T-helper 2 cell treated with Interferon-gamma antibody and Interleukin-4, amounts not matched to agents 100 ng/mL and 5 ng/mL, for 36 hours (primary cell): Measurements from ENCODE around the gene HOXA10. TPM values are rescaled to one million over a fixed set of nuclear protein-coding genes. Genes with fewer than 3 reads are reported as not detected.

Experiments used
- intact Hi-C: fragments of 100-400 bp; cut with micrococcal nuclease; formaldehyde crosslinking; loops from one replicate; pipeline ENCODE4 v1.15.1; 2023
- total RNA-seq: library from RNA; stranded (reverse); gene quantifications from 2 replicates; pipeline ENCODE4 v1.2.3, GENCODE V29; 2022

HOXA10 gene
- total RNA-seq, 1 donor from 2014 or later: not detected

- intact Hi-C loops: no loop called here
Measured at GRCh38 chr7:27148756-27149641, 25.1 kb downstream of the HOXA10 start.

GRCh38 chr7:27148031-27148755, 25.9 kb downstream of the HOXA10 start:
- intact Hi-C loops: no loop called here

- intact Hi-C loops: no loop called here
Measured at GRCh38 chr7:27147199-27148030, 26.7 kb downstream of the HOXA10 start, which contains the start of gene HOXA6. TSS of gene HOXA6 (minus strand) at chr7:27147774. CDS start at chr7:27147749, 25 bp downstream.

GRCh38 chr7:27146491-27147198, 27.5 kb downstream of the HOXA10 start:
- intact Hi-C loops: no loop called here

- intact Hi-C loops: no loop called here
Measured at GRCh38 chr7:27145914-27146412, 28.2 kb downstream of the HOXA10 start.

- intact Hi-C loops: no loop called here
Measured at GRCh38 chr7:27145165-27145913, 28.8 kb downstream of the HOXA10 start.

- intact Hi-C loops: no loop called here
Measured at GRCh38 chr7:27144781-27145164, 29.3 kb downstream of the HOXA10 start.

- intact Hi-C loops: no loop called here
Measured at GRCh38 chr7:27143950-27144780, 30.0 kb downstream of the HOXA10 start.

GRCh38 chr7:27143023-27143949, 30.8 kb downstream of the HOXA10 start, which contains the start of gene HOXA5:
TSS of gene HOXA5 (minus strand) at chr7:27143681. CDS start at chr7:27143607, 74 bp downstream.
- intact Hi-C loops: no loop called here

GRCh38 chr7:27142580-27143022, 31.5 kb downstream of the HOXA10 start:
- intact Hi-C loops: no loop called here

- intact Hi-C loops: no loop called here
Measured at GRCh38 chr7:27141923-27142579, 32.1 kb downstream of the HOXA10 start.

GRCh38 chr7:27141137-27141922, 32.8 kb downstream of the HOXA10 start:
- intact Hi-C loops: no loop called here

GRCh38 chr7:27140126-27140857, 33.8 kb downstream of the HOXA10 start:
- intact Hi-C loops: no loop called here

- intact Hi-C loops: no loop called here
Measured at GRCh38 chr7:27139334-27140125, 34.6 kb downstream of the HOXA10 start.

GRCh38 chr7:27138985-27139333, 35.2 kb downstream of the HOXA10 start:
- intact Hi-C loops: no loop called here
